Measurements from ENCODE around the gene HLF.

HLF gene

GRCh38 chr17:55288356-55289105 is 23.8 kb downstream of the HLF start:
- TF ChIP-seq FOXM1 (IDR thresholded peaks at IDR 0.05; ENCODE audit: borderline replicate concordance, low read depth) (no peak), USF1 (IDR thresholded peaks at IDR 0.05) (no peak), CEBPB (IDR thresholded peaks at IDR 0.05) (no peak), CREB1 (IDR thresholded peaks at IDR 0.05; ENCODE audit: low read depth) (no peak), TAF1 (IDR thresholded peaks at IDR 0.05; ENCODE audit: low read depth) (no peak), MAX (IDR thresholded peaks at IDR 0.05) (no peak), YY1 (IDR thresholded peaks at IDR 0.05; ENCODE audit: low read depth) (no peak), RAD21 (IDR thresholded peaks at IDR 0.05; ENCODE audit: low read depth) (no peak), NFIC (IDR thresholded peaks at IDR 0.05) (no peak), ZBTB7A (IDR thresholded peaks at IDR 0.05; ENCODE audit: low read depth) (no peak)

GRCh38 chr17:55289106-55289446 is 24.3 kb downstream of the HLF start:
- TF ChIP-seq EGR1 (IDR thresholded peaks at IDR 0.05) (no peak), TEAD4 (IDR thresholded peaks at IDR 0.05) (no peak), CREB1 (IDR thresholded peaks at IDR 0.05; ENCODE audit: low read depth) (no peak), EP300 (IDR thresholded peaks at IDR 0.05; ENCODE audit: borderline replicate concordance) (no peak), ZBTB7A (IDR thresholded peaks at IDR 0.05; ENCODE audit: low read depth) (no peak), NFIC (IDR thresholded peaks at IDR 0.05) (no peak), FOXM1 (IDR thresholded peaks at IDR 0.05; ENCODE audit: borderline replicate concordance, low read depth) (no peak)

GRCh38 chr17:55289978-55290377 is 25.2 kb downstream of the HLF start:
- no peak for TF ChIP-seq RAD21 (IDR thresholded peaks at IDR 0.05; ENCODE audit: low read depth)
- no peak for TF ChIP-seq TEAD4 (IDR thresholded peaks at IDR 0.05)
- no peak for TF ChIP-seq NFIC (IDR thresholded peaks at IDR 0.05)
- no peak for TF ChIP-seq EP300 (IDR thresholded peaks at IDR 0.05; ENCODE audit: borderline replicate concordance)
- TF ChIP-seq REST (IDR thresholded peaks at IDR 0.05; ENCODE audit: low read depth): no peak
- no peak for TF ChIP-seq ZBTB7A (IDR thresholded peaks at IDR 0.05; ENCODE audit: low read depth)
- TF ChIP-seq FOXM1 (IDR thresholded peaks at IDR 0.05; ENCODE audit: borderline replicate concordance, low read depth): no peak
- no peak for TF ChIP-seq CEBPB (IDR thresholded peaks at IDR 0.05)
- no peak for TF ChIP-seq TCF12 (IDR thresholded peaks at IDR 0.05; ENCODE audit: low read depth)
- TF ChIP-seq TAF1 (IDR thresholded peaks at IDR 0.05; ENCODE audit: low read depth): no peak
- no peak for TF ChIP-seq YY1 (IDR thresholded peaks at IDR 0.05; ENCODE audit: low read depth)
- TF ChIP-seq CREB1 (IDR thresholded peaks at IDR 0.05; ENCODE audit: low read depth): no peak
- no peak for TF ChIP-seq MAX (IDR thresholded peaks at IDR 0.05)
- TF ChIP-seq USF1 (IDR thresholded peaks at IDR 0.05): no peak
- TF ChIP-seq EGR1 (IDR thresholded peaks at IDR 0.05): no peak

GRCh38 chr17:55290492-55291113 is 25.8 kb downstream of the HLF start:
- TF ChIP-seq REST (IDR thresholded peaks at IDR 0.05; ENCODE audit: low read depth) (no peak), CREB1 (IDR thresholded peaks at IDR 0.05; ENCODE audit: low read depth) (no peak), TEAD4 (IDR thresholded peaks at IDR 0.05) (no peak), TAF1 (IDR thresholded peaks at IDR 0.05; ENCODE audit: low read depth) (no peak), YY1 (IDR thresholded peaks at IDR 0.05; ENCODE audit: low read depth) (no peak), ZBTB7A (IDR thresholded peaks at IDR 0.05; ENCODE audit: low read depth) (no peak), MAX (IDR thresholded peaks at IDR 0.05) (no peak), EP300 (IDR thresholded peaks at IDR 0.05; ENCODE audit: borderline replicate concordance) (no peak), FOXM1 (IDR thresholded peaks at IDR 0.05; ENCODE audit: borderline replicate concordance, low read depth) (no peak), RAD21 (IDR thresholded peaks at IDR 0.05; ENCODE audit: low read depth) (no peak), EGR1 (IDR thresholded peaks at IDR 0.05) (no peak), CEBPB (IDR thresholded peaks at IDR 0.05) (no peak), USF1 (IDR thresholded peaks at IDR 0.05) (no peak)

GRCh38 chr17:55291114-55291507 is 26.4 kb downstream of the HLF start:
- TF ChIP-seq MAX (IDR thresholded peaks at IDR 0.05): no peak
- TF ChIP-seq EP300 (IDR thresholded peaks at IDR 0.05; ENCODE audit: borderline replicate concordance): no peak
- no peak for TF ChIP-seq USF1 (IDR thresholded peaks at IDR 0.05)
- TF ChIP-seq TAF1 (IDR thresholded peaks at IDR 0.05; ENCODE audit: low read depth): no peak
